T-helper 9 cell (primary cell): ENCODE results near the gene IGF1R.

Source experiments
- DNase-seq: peaks from one replicate; pipeline ENCODE4 v3.0.0-alpha.2; 2020

The IGF1R gene

GRCh38 chr15:98802187-98802586 is 153.8 kb downstream of the IGF1R start:
- DNase-seq: no peak

GRCh38 chr15:98803228-98804056 is 155.1 kb downstream of the IGF1R start:
- no peak for DNase-seq

GRCh38 chr15:98804057-98804380 is 155.7 kb downstream of the IGF1R start:
- no peak for DNase-seq

- DNase-seq: no peak
Observed at GRCh38 chr15:98805434-98806274, 157.3 kb downstream of the IGF1R start.

GRCh38 chr15:98806275-98806895 is 158.0 kb downstream of the IGF1R start:
- no peak for DNase-seq

GRCh38 chr15:98807262-98807661 is 158.9 kb downstream of the IGF1R start:
- no peak for DNase-seq

GRCh38 chr15:98809273-98809672 is 160.9 kb downstream of the IGF1R start:
- no peak for DNase-seq

- no peak for DNase-seq
Observed at GRCh38 chr15:98812716-98813446, 164.5 kb downstream of the IGF1R start.

GRCh38 chr15:98813951-98814350 is 165.6 kb downstream of the IGF1R start:
- no peak for DNase-seq

- no peak for DNase-seq
Observed at GRCh38 chr15:98815207-98815606, 166.9 kb downstream of the IGF1R start.

GRCh38 chr15:98817745-98818144 is 169.4 kb downstream of the IGF1R start:
- no peak for DNase-seq

- no peak for DNase-seq
Observed at GRCh38 chr15:98823012-98823458, 174.7 kb downstream of the IGF1R start.

GRCh38 chr15:98823616-98824015 is 175.3 kb downstream of the IGF1R start:
- no peak for DNase-seq

GRCh38 chr15:98824595-98824994 is 176.3 kb downstream of the IGF1R start:
- DNase-seq: no peak

GRCh38 chr15:98826658-98827057 is 178.3 kb downstream of the IGF1R start:
- no peak for DNase-seq

GRCh38 chr15:98827217-98827616 is 178.9 kb downstream of the IGF1R start:
- DNase-seq: no peak

- DNase-seq: no peak
Observed at GRCh38 chr15:98830034-98830634, 181.8 kb downstream of the IGF1R start.

GRCh38 chr15:98834976-98835375 is 186.6 kb downstream of the IGF1R start:
- no peak for DNase-seq

- no peak for DNase-seq
Observed at GRCh38 chr15:98835876-98836275, 187.5 kb downstream of the IGF1R start.

- no peak for DNase-seq
Observed at GRCh38 chr15:98838387-98839259, 190.3 kb downstream of the IGF1R start.

- DNase-seq: no peak
Observed at GRCh38 chr15:98840053-98840452, 191.7 kb downstream of the IGF1R start.
